Fibroblast of lung (primary cell): Measurements from ENCODE around the gene POLR2I. TPM values are rescaled to one million over a fixed set of nuclear protein-coding genes. Genes with fewer than 3 reads are reported as not detected.
A peak's percentile ranks its signal among the peaks of the same experiment; 100 is the strongest.

Source experiments
- DNase-seq, 2 donors: peaks; one replicate each; pipeline versions ENCODE4 v3.0.0 to v3.0.0-alpha.2; 2010; ENCODE audit warnings: low read depth in 2 of 2
- H2AFZ ChIP-seq: 2 replicates; pipeline ENCODE4 v1.5.1; 2012; ENCODE audit warnings: low read length, control low read depth, inconsistent platforms
- H3K27ac ChIP-seq: 2 replicates; pipeline ENCODE4 v1.5.1; 2011; ENCODE audit warnings: low read length, control low read depth; ENCODE audit not compliant: insufficient read depth
- H3K27me3 ChIP-seq: 2 replicates; pipeline ENCODE4 v1.5.1; 2011; ENCODE audit warnings: mild to moderate bottlenecking, low read length; ENCODE audit not compliant: control insufficient read depth, insufficient read depth
- H3K36me3 ChIP-seq: 2 replicates; pipeline ENCODE4 v1.5.1; 2011; ENCODE audit warnings: low read length; ENCODE audit not compliant: control insufficient read depth, insufficient read depth
- H3K4me1 ChIP-seq: 2 replicates; pipeline ENCODE4 v1.5.1; 2011; ENCODE audit warnings: low read length; ENCODE audit not compliant: control insufficient read depth, insufficient read depth; ENCODE audit errors: extremely low read depth
- H3K4me2 ChIP-seq: 2 replicates; pipeline ENCODE4 v1.5.1; 2011; ENCODE audit warnings: low read length, control low read depth; ENCODE audit not compliant: insufficient read depth; ENCODE audit errors: extremely low read depth
- H3K4me3 ChIP-seq, 4 experiments: fragments of 200-600 bp in 1 of 4; sonication (generic) in 1 of 4; replicated peaks in 1 of 4; 2 replicates each; pipeline ENCODE4 v1.5.1; 2011 to 2016; ENCODE audit warnings: low read length in 4 of 4, low read depth in 3 of 4, mild to moderate bottlenecking in 3 of 4, control low read depth in 2 of 4, inconsistent platforms in 1 of 4, mixed read lengths in 1 of 4; ENCODE audit not compliant: insufficient read depth in 1 of 4; ENCODE audit errors: control extremely low read depth in 1 of 4
- H3K79me2 ChIP-seq: 2 replicates; pipeline ENCODE4 v1.5.1; 2012; ENCODE audit warnings: mild to moderate bottlenecking, low read length, inconsistent platforms; ENCODE audit not compliant: control insufficient read depth, insufficient read depth
- H3K9ac ChIP-seq: 2 replicates; pipeline ENCODE4 v1.5.1; 2011; ENCODE audit warnings: mild to moderate bottlenecking, low read length, control low read depth; ENCODE audit not compliant: insufficient read depth
- H3K9me3 ChIP-seq: 2 replicates; pipeline ENCODE4 v1.5.1; 2012; ENCODE audit warnings: low read depth, low read length; ENCODE audit not compliant: control insufficient read depth, insufficient read depth
- H4K20me1 ChIP-seq: 2 replicates; pipeline ENCODE4 v1.5.1; 2011; ENCODE audit warnings: low read length; ENCODE audit not compliant: control insufficient read depth, insufficient read depth; ENCODE audit errors: extremely low read depth
- CTCF ChIP-seq, 2 donors: IDR thresholded peaks in 1 of 2; conservative IDR thresholded peaks in 1 of 2; 1 replicate in 1 of 2; 2 replicates in 1 of 2; pipeline ENCODE4 v1.5.1; 2011 to 2012; ENCODE audit warnings: low read length in 2 of 2, control low read depth in 1 of 2, inconsistent platforms in 1 of 2, low read depth in 1 of 2, mild to moderate bottlenecking in 1 of 2
- EZH2 ChIP-seq: IDR thresholded peaks from 2 replicates; pipeline ENCODE4 v1.5.1; 2012; ENCODE audit warnings: low read length, control low read depth, mild to moderate bottlenecking; ENCODE audit errors: missing control alignments
- polyA plus RNA-seq, 2 donors: library from polyadenylated mRNA; depleted of rRNA in 1 of 2; stranded (reverse) in 1 of 2; unstranded in 1 of 2; fragments of >200 nt; gene quantifications; 2 replicates each; pipeline ENCODE4 v1.2.1, GENCODE V29; 2011 to 2012; ENCODE audit warnings: missing spikeins in 1 of 2
- total RNA-seq: library from RNA; depleted of rRNA; stranded (reverse); fragments of >200 nt; gene quantifications from 2 replicates; pipeline ENCODE4 v1.2.1, GENCODE V29; 2014

Gene POLR2I
- total and polyA plus RNA-seq, 2 donors (not counting 1 experiment from before 2014, with no cell fraction given), result 36.1 to 97.6 TPM

- H3K4me3 ChIP-seq, result peak within 1 kb of the TSS; percentile 71 to 90 (median 82)
- TF ChIP-seq CTCF (conservative IDR thresholded peaks at IDR 0.05 in 1 of 2, IDR thresholded peaks at IDR 0.05 in 1 of 2; ENCODE audit: low read depth in 1 of 2, low read length in 2 of 2) (no peak), EZH2 (no peak)
- DNase-seq, result peak in 1 of 2 donors; percentile 27
- H3K4me1 ChIP-seq, result peaks cover 10% of the 10 kb centered on the region
- peak within 1 kb of the TSS; percentile 87 for H3K9ac ChIP-seq
- peaks cover 21% of the 10 kb centered on the region for H3K79me2 ChIP-seq
- H4K20me1 ChIP-seq, result no peaks in the 10 kb centered on the region
- peak within 1 kb of the TSS; percentile 96 for H3K27ac ChIP-seq
- peaks cover 18% of the 10 kb centered on the region for H3K36me3 ChIP-seq
- H2AFZ ChIP-seq, result peak within 1 kb of the TSS; percentile 89
- no peaks in the 10 kb centered on the region for H3K27me3 ChIP-seq
- H3K4me2 ChIP-seq, result peak within 1 kb of the TSS; percentile 100
- no peaks in the 10 kb centered on the region for H3K9me3 ChIP-seq
These were observed 1.0 kb upstream of the POLR2I start, which contains the start of gene TBCB for GRCh38 chr19:36115453-36116343. TSS of gene TBCB (plus strand) at chr19:36115468. CDS start at chr19:36115561, 93 bp downstream.

GRCh38 chr19:36113894-36114720 is 568 bp downstream of the POLR2I start:
- Histone ChIP-seq H3K4me2 (peak overlapping the region; percentile 100), H3K9ac (peak overlapping the region; percentile 87), H3K4me3 (peak overlapping the region; percentile 71 to 90 (median 75))

More at GRCh38 chr19:36113894-36114720, 568 bp downstream of the POLR2I start:
- H3K27ac ChIP-seq, result peak overlapping the region; percentile 96
- H2AFZ ChIP-seq, result peak overlapping the region; percentile 89
- no peaks in the 10 kb centered on the region for H4K20me1 ChIP-seq
- no peaks in the 10 kb centered on the region for H3K27me3 ChIP-seq
- peaks cover 21% of the 10 kb centered on the region for H3K79me2 ChIP-seq
- peak; percentile 24 to 33 for DNase-seq
- no peak for TF ChIP-seq EZH2
- peak in 1 of 2 donors; percentile 2 for TF ChIP-seq CTCF (conservative IDR thresholded peaks at IDR 0.05 in 1 of 2, IDR thresholded peaks at IDR 0.05 in 1 of 2; ENCODE audit: low read depth in 1 of 2, low read length in 2 of 2)
- H3K36me3 ChIP-seq, result peaks cover 15% of the 10 kb centered on the region
- no peaks in the 10 kb centered on the region for H3K9me3 ChIP-seq
- peaks cover 10% of the 10 kb centered on the region for H3K4me1 ChIP-seq
